ENCODE results near the gene GINS3.

Gene GINS3

DNA sequence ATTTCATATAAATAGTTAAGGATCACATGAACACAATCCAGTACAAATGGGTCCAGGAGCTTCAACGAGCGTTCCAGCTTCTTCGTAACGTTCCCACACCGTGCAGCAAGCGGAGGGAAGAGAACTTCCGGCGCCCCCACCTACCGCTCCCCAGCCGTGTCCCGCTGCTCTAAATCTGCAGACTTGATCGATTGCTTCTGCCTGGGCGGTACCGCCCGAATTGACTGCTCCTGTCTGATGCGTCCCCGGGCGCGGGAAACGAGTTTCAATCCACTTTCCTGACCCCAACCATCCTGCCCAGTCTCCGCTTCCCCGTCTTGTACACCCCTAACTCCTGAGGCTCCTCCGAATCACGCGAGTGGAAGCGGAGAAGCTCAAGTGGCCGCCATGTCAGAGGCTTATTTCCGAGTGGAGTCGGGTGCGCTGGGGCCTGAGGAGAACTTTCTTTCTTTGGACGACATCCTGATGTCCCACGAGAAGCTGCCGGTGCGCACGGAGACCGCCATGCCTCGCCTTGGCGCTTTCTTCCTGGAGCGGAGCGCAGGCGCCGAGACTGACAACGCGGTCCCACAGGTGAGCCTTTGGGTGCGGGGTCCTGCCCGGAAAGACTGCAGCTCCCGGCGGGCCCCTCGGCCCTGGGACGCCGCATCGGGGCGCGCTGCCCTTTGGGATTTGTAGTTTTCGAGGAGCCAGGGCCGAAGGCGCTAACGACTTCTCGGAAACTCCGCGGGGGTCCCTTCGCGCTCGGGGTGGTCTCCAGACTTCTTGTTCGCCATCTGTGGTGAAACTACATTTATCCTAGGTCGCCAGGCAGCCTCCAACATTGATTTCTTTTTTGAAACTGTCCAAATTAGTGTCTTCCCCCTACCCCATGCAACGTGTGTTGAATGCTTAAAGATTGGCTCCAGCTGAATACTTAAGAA is at the start of gene GINS3:
Gene GINS3 (plus strand): TSS at position 257 of the 923 bp plus-strand sequence. CDS start 131 bp downstream, at position 388.
- DNase-seq: peak; percentile 65 to 71

- no peak for DNase-seq
Observed at GRCh38 chr16:58343562-58343961, 48.7 kb upstream of the GINS3 start.

GRCh38 chr16:58345574-58346354 is 46.5 kb upstream of the GINS3 start:
- DNase-seq: no peak

DNA sequence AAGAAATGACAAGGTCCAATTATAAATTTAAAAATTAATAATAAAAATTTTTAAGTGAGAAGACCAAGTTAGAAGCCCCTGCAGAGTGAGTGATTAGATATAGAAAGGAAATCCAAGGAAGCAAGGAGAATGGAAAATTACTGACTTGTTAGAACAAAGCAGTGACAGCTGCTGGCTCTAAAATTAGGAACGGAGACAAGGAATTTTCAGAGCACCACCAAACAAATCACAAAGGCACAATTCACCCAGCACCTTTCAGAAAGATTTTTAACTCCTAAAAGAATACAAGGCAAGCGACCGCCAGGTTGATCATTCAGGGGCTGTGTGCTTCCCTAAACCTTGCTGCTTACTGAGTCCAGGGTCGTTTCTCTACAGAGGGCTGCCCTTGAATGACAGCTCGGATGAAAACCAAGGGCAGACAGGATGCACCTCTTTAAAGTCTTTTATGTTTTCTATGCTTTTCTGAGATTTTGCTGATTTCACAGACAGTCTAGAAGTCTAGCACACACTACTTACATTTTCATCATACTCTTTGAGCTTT is 45.4 kb upstream of the GINS3 start:
- DNase-seq: no peak

DNA sequence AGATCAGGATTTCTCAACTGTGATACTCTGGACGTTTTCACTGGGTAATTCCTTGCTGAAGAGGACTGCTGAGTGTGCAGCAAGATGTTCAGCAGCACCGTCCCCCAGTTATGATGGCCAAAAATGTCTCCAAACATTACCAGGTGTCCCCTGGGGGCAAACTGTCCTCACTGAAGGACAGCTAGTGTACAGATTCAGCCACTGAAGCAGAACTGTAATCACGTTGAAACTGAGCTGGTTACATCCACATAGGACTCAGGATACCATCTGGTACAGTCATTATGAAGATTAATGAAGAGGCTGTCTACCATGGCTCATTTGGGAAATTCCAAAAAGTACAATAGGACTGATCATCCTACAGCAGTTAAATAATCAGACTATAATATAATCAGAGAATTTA is 43.3 kb upstream of the GINS3 start:
- no peak for DNase-seq

DNA sequence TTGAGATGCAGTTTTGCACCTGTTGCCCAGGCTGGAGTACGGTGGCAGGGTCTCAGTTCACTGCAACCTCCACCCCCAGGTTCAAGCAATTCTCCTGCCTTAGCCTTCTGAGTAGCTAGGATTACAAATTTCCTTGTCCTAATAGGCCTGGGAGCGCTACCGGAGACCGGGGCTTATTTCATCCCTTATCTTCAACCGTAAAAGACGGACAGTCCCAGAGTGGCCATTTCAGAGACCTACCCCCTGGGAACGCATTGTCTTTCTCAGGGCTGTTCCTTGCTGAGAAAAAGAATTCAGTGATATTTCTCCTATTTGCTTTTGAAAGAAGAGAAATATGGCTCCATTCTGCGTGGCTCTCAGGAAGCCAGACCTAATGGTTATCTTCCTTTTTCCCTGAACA is 39.6 kb upstream of the GINS3 start:
- DNase-seq: no peak

- no peak for DNase-seq
Observed at GRCh38 chr16:58360041-58360634, 32.1 kb upstream of the GINS3 start.

- DNase-seq: no peak
Observed at GRCh38 chr16:58361726-58362125, 30.5 kb upstream of the GINS3 start.

DNA sequence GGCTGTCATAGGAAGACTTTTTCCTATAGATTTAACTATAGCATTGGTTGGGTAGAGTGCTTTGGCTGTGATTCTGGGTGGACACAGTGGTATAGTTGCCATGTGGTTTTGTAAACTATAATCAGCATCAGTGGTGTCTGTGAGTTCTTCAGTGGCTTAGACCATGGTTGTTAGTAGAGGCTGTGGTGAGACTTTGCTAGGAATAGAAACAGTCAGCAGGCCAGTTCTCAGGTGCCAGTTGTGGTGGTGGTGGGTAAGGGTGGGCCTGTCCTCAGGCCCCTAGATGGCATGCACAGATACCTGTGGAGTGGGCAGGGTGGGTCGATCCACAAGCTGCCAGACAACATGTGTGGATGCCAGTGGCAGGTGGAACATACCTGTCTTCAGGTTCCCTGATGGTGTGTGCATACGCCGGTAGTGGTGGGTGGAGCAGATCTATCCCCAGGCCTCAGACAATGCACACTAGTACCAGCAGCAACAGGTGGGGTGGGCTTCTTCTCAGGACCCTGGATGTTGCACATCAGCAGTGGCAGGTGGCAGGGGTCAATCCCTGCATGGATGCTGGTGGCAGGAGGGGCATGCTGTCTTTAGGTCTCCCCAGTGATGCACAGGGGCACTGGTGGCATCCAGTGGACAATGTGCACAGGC is 28.4 kb upstream of the GINS3 start:
- DNase-seq: no peak

GRCh38 chr16:58365623-58366022 is 26.6 kb upstream of the GINS3 start:
- no peak for DNase-seq

GRCh38 chr16:58366247-58367031 is 25.8 kb upstream of the GINS3 start:
- DNase-seq: no peak

DNA sequence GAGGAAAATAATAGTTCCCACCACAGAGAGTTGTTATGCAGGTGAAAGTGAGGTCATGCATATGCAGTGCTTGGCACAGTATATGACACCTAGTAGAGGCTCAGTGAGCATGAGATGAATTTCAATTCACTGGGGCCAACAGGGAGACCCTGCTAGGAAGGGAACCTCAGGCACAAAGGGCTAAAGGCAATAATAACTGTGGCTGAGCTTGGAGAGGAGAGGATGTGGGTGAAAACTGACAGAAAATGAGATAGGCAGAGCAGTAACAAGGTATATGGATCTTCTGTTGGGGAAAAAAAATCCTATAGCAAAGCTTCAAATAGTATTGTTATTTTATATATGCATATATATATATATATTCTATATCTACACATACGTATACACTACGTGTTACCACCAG is 25.0 kb upstream of the GINS3 start:
- no peak for DNase-seq

DNA sequence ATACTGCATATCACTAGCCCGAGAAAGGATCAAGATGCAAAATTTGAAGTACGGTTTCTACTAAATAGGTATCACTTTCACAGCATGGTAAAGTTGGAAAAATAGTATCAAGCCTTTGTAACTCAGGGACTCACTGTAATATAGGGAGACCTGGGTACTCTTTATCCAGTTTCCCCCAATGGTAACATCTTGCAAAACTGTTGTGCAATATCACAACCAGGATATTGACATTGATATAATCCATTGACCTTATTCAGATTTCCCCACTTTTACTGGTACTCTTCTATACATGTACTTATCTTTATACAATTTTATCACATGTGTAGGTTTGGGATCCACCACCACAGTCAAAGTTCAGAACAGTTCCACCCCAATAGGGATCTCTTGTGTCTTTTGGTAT is 20.4 kb upstream of the GINS3 start:
- no peak for DNase-seq

GRCh38 chr16:58375386-58375785 is 16.9 kb upstream of the GINS3 start:
- DNase-seq: no peak

- no peak for DNase-seq
Observed at GRCh38 chr16:58377932-58378331, 14.3 kb upstream of the GINS3 start.

DNA sequence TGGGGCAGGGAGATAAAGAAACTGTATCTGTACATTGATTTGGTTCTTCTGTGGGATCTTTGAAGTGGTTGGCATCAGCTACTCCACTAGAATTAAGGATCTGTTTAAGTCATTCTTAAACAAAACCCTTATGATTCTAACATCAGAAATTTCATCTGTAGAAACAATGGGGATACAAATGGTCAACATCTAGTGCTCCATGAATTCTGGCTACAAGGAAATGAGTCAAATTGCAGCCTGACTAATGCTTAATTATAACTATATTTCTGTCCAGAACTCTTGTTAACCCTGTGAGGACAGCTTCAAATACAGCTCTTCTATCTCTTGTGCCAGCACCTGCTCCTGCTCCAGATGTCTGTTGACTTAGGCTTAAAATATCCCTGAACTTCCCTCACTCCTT is 13.9 kb upstream of the GINS3 start:
- no peak for DNase-seq

DNA sequence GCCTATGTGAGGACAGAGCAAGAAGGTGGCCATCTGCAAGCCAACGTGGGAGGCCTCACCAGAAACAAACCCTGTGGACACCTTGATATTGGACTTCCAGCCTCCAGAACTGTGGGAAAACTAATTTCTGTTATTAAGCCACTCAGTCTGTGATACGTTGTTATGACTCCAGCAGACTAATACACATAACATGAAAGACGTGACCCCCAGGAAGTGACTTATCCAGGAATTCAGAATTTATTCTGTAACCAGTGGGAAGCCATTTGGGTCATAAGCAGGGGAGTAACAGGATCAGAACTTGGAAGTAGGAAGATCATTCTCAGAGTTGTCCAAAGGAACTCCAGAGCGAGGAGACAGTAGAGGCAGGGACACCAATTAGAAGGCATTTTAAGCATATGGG is 12.5 kb upstream of the GINS3 start:
- no peak for DNase-seq

GRCh38 chr16:58381661-58382060 is 10.6 kb upstream of the GINS3 start:
- DNase-seq: no peak

- DNase-seq: no peak
Observed at GRCh38 chr16:58384437-58385055, 7.7 kb upstream of the GINS3 start.

DNA sequence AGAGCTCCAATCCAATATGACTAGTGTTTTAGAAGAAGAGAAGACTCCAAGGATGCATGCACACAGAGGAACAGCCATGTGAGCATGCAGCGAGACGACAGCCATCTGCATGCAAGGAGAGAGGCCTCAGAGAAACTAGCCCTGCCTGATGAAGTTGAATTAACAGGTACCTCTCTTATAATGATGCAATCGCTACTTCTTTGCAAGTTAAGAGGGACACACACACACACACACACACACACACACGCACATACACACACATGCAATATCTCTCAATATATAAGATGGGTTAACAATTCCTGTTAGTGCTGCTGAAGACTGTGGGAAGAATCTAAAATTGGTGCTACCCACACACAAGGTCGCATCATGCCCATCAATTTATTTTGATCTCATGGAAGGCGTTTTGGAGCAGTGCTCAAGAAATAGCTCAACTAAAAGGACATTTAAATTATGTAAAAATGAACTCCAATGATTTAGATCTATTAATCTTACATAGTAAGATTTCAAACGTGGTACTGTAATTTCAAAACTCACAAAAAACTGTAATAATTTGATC is 7.0 kb upstream of the GINS3 start:
- no peak for DNase-seq

DNA sequence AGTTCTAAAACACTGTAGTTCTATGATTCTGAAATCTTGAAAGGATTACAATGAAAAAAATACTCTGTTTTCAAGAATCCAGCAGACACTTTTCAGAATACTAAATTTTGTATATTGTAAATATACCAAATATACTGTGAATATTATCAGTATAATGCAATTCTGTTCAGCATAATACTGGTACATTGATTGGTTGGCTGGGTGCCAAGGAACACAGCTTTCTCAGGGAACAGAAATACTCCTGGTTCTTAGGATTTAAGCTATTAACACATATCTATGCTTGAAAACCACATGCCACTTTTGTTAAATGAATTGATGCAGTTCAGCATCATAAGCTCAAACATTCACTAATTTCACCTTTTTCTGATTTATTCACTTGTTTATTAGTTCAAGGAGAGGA is 2.5 kb upstream of the GINS3 start:
- DNase-seq: no peak

Data from bone marrow (tissue), 2 donors.